Activated CD8-positive, alpha-beta memory T cell treated with anti-CD3 and anti-CD28 coated beads, Interleukin-2, amount 50 U/mL, for 1 hour (primary cell): ENCODE results near the gene NRP1.

Experiments used
- DNase-seq: peaks from one replicate; pipeline ENCODE4 v3.0.0-alpha.2; 2020; ENCODE audit errors: extremely low read depth

NRP1 gene

GRCh38 chr10:33290321-33291052 is 44.0 kb downstream of the NRP1 start:
- DNase-seq = no peak

DNA sequence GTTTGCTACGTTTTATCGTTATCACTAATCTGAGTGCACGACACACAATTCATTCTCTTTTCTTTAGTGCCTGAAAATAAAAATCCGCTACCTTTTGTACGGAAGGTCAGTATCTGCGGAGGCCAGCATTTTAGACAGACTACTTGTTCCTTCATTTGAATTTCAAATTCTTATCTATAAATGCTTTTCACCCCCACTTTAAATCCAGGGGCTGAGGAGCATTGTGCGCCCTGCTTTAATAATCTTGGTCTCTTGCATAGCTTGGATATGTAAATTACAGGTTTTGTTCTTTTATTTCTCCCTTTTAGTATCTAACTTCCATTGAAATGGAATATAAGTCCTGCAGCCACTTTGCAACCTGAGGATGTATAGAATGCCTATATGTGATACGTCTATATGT is 44.7 kb downstream of the NRP1 start:
- no peak for DNase-seq

- DNase-seq = no peak
Measured at GRCh38 chr10:33288127-33288526, 46.3 kb downstream of the NRP1 start.

DNA sequence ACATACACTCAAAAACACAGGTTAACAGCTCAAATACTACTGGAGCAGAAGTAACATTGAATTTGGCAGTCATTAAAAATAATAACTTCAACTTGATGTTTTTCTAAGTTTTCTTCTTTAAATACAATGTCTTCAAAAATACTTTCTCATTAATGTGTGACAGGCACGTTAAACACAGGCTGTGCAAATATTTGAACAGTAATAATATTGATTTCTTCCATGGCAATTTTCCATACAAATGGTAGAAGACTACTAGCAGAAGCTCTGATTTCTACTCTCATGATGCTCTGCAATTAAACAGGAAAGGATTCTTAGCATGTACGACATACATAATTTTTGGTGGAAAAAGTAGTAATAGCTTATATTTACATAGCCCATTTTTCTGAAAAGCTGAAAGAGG is 47.4 kb downstream of the NRP1 start:
- DNase-seq = no peak

GRCh38 chr10:33286157-33286934 is 48.1 kb downstream of the NRP1 start:
- DNase-seq = no peak

- DNase-seq = no peak
Measured at GRCh38 chr10:33284945-33285344, 49.5 kb downstream of the NRP1 start.

DNA sequence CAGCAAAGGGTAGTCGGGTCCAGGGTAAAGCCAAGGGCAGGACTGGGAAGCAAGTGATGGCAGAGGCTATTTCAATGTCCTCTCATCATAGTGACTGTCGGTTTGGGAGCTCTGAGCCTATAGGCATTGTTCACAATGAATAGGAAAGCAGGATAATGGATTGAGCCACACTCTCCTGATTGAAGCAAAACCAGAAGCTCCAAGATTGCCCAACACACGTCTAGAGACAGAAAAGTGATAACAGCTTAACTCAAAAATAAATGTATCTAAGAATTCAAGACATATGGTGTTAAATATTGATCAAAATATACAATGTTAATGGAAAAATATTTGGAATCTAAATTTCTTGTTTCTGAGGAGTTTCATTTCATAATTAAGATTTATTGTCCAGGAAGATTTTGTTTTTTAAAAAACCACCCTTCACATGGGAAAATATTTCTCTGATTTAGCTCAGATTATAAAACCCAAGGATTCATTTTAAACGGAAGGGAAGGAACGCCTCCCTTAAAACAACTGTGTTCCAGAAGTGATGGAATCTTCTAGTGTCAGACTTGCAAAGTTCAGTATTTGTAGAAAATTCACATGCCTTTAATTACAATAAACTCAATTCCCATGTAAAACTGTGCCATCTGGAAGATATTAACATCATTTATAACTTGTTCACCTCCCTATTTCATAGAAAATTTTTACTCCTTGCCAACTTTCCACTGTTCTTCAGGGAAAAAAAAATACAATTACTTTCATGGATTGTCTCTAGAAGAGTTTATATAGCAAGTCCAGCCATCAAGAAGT is 54.5 kb downstream of the NRP1 start:
- DNase-seq = no peak

- DNase-seq = no peak
Measured at GRCh38 chr10:33279276-33279675, 55.2 kb downstream of the NRP1 start.

- DNase-seq = no peak
Measured at GRCh38 chr10:33278198-33278597, 56.3 kb downstream of the NRP1 start.

DNA sequence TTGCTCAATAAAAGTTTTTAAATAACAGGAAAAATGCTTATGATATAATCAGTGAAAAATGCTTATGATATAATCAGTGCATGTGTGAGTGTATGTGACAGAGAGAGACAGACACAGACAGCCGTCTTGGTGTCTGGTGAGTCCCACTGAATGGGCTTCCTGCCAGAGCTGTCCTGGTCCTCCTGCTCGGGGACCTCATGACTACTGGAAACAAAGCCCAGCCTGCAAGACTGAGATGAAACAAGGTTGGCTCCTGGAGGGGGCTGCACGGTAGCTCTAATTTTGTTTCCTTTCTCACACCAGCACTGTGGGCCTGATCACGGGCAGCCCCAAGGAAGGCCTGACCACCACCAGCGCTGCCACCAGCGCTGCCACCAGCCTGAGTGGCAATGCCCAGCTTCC is 57.3 kb downstream of the NRP1 start:
- no peak for DNase-seq

GRCh38 chr10:33276282-33276923 is 58.1 kb downstream of the NRP1 start:
- no peak for DNase-seq

GRCh38 chr10:33274096-33274785 is 60.2 kb downstream of the NRP1 start:
- DNase-seq = no peak

- no peak for DNase-seq
Measured at GRCh38 chr10:33273295-33274002, 61.0 kb downstream of the NRP1 start.

DNA sequence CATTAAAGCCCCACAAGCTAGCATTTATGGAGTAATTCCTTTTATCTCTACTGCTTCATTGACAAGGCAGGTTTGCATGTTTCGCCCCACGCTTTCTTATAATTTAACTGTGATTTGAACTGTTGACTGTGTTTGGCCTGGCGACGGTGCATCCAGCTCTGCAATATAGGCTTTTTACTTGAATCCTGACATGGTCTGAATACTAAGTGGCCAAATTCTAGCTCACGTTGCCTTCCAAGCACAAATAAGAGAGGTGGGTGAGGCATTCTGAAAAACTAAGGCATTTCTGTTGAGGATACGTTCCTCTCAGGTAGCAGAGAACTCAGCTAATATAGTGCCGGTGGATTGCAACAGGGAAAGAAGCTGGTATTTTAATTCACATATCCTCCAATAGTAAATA is 61.8 kb downstream of the NRP1 start:
- DNase-seq = no peak

DNA sequence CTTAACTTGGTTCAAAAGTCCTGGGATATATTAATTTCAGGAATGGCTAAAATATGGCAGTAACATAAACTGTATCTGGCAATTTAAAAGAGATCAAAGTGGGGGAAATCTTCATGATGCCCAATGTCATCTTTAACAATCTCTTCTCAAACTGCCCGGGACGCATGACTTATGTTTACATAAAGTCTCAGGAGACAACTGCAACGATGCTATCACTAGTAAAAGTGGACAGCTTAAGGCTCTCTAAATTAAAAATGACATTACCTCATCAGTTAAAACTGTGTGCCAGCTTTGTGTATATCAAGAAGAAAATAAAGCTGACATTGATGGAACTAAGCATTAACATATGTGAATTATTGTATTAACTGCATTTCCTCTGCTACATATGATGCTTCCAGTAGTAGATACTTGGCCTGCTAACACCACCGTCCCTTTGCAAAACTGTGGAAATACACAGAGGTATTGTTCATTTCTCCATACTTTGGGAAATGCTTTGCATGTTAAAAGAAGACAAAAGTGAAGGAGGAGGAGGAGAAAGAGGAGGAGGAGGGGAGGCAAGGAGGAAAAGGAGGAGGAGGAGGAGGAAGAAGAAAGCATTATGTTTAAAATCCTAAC is 62.4 kb downstream of the NRP1 start:
- no peak for DNase-seq

GRCh38 chr10:33270971-33271370 is 63.5 kb downstream of the NRP1 start:
- no peak for DNase-seq

DNA sequence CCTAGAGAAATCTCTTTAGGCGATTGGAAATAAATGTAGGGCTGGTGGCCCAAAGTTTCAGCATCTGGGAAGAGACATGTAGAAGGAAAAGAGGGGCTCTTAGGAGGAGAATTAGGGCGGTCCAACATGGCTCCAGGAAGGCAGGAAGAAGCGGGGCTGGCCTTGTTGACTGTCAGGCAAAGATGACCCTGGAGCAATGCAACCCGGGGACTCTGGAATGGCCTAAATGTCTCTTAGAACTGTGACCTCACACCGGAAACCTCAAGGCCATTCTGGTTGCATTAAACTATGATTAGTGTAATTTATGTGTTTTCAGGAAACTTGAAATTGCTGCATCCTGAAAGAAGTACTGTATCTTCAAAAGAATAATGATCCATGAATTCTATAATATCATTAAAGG is 66.8 kb downstream of the NRP1 start:
- DNase-seq = no peak

GRCh38 chr10:33265621-33266020 is 68.8 kb downstream of the NRP1 start:
- DNase-seq = no peak

- DNase-seq = no peak
Measured at GRCh38 chr10:33263453-33263852, 71.0 kb downstream of the NRP1 start.

DNA sequence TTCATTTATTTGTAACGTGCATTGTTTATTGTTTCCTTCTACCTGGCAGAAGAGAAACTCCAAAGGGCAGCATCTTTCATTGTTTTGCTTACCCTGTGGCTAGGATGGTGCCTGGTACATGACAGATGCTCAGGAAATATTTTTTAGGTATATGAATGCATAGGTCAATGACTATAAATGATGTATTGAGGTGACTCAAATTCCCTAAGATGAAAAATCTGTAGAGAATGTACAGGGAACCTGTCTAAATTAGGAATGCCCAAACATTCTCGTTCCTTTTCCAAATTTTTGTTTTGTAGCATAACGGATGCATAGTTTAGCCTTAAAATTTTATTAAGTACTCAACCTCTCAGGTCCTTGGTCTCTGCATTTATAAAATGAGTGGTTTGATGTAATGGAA is 71.6 kb downstream of the NRP1 start:
- no peak for DNase-seq
